NK-92 treated with Interleukin-12 subunit alpha and Interleukin-12 subunit beta, amount 100 ng/mL, for 24 hours (cell line): ENCODE results near the gene MYH15.

Experiments used
- DNase-seq: peaks from one replicate; lab custom pipeline; 2025; lab: John Stamatoyannopoulos, UW

MYH15 gene

GRCh38 chr3:108415661-108416060 is 94.7 kb downstream of the MYH15 start:
- DNase-seq = no peak

- no peak for DNase-seq
These were observed 96.4 kb downstream of the MYH15 start for GRCh38 chr3:108414007-108414406.

GRCh38 chr3:108412121-108412750 is 98.2 kb downstream of the MYH15 start:
- no peak for DNase-seq

GRCh38 chr3:108410531-108410984 is 99.8 kb downstream of the MYH15 start:
- DNase-seq = no peak

GRCh38 chr3:108409800-108410178 is 100.6 kb downstream of the MYH15 start:
- DNase-seq = no peak

GRCh38 chr3:108408883-108409799 is 101.3 kb downstream of the MYH15 start:
- DNase-seq = no peak

- no peak for DNase-seq
These were observed 102.5 kb downstream of the MYH15 start for GRCh38 chr3:108407886-108408285.

GRCh38 chr3:108406661-108407206 is 103.7 kb downstream of the MYH15 start:
- peak; percentile 2 for DNase-seq

GRCh38 chr3:108406063-108406660 is 104.2 kb downstream of the MYH15 start:
- no peak for DNase-seq

GRCh38 chr3:108404368-108404767 is 106.0 kb downstream of the MYH15 start:
- DNase-seq = no peak

GRCh38 chr3:108403686-108404345 is 106.6 kb downstream of the MYH15 start:
- no peak for DNase-seq

GRCh38 chr3:108403198-108403597 is 107.2 kb downstream of the MYH15 start:
- no peak for DNase-seq

GRCh38 chr3:108401836-108402235 is 108.6 kb downstream of the MYH15 start:
- no peak for DNase-seq

GRCh38 chr3:108398510-108398909 is 111.9 kb downstream of the MYH15 start:
- DNase-seq = no peak

GRCh38 chr3:108396336-108396735 is 114.1 kb downstream of the MYH15 start:
- DNase-seq = no peak

GRCh38 chr3:108394563-108394962 is 115.8 kb downstream of the MYH15 start:
- no peak for DNase-seq

- DNase-seq = no peak
These were observed 116.4 kb downstream of the MYH15 start for GRCh38 chr3:108394016-108394415.

GRCh38 chr3:108393128-108393900 is 117.1 kb downstream of the MYH15 start:
- no peak for DNase-seq

GRCh38 chr3:108391917-108392593 is 118.3 kb downstream of the MYH15 start:
- no peak for DNase-seq

GRCh38 chr3:108389372-108389771 is 121.0 kb downstream of the MYH15 start:
- no peak for DNase-seq
